Heart right ventricle (tissue), 16 donors: ENCODE data around the gene LHPP. TPM values are rescaled to one million over a fixed set of nuclear protein-coding genes. Genes with fewer than 3 reads are reported as not detected.
A peak's percentile ranks its signal among the peaks of the same experiment; 100 is the strongest.

ENCODE experiments used
- ATAC-seq, 8 donors: fragments of 200-7000 bp; cut with Tn5 transposase; one replicate each; pipeline ENCODE4 v1.9.1; 2020; ENCODE audit warnings: mild to moderate bottlenecking in 8 of 8, moderate library complexity in 8 of 8, moderate number of reproducible peaks in 1 of 8
- DNase-seq, 2 donors: peaks; one replicate each; pipeline ENCODE4 v3.0.0-alpha.2; 2020
- H3K27ac ChIP-seq, 10 donors: fragments of 200-600 bp; sonication (generic) in 2 of 10; one replicate each; pipeline versions ENCODE4 v1.5.0 to v1.8.0; 2020 to 2022; ENCODE audit warnings: mild to moderate bottlenecking in 3 of 10
- H3K27me3 ChIP-seq, 7 donors: fragments of 200-600 bp; one replicate each; pipeline ENCODE4 v1.8.0; 2021 to 2022; ENCODE audit warnings: mild to moderate bottlenecking in 2 of 7
- H3K36me3 ChIP-seq, 9 donors: fragments of 200-600 bp; sonication (generic) in 1 of 9; one replicate each; pipeline versions ENCODE4 v1.5.0 to v1.8.0; 2020 to 2022; ENCODE audit warnings: mild to moderate bottlenecking in 2 of 9
- H3K4me1 ChIP-seq, 9 donors: fragments of 200-600 bp; sonication (generic) in 1 of 9; one replicate each; pipeline versions ENCODE4 v1.5.0 to v1.8.0; 2020 to 2022; ENCODE audit warnings: mild to moderate bottlenecking in 4 of 9
- H3K4me3 ChIP-seq, 10 donors: fragments of 200-600 bp; sonication (generic) in 2 of 10; one replicate each; pipeline versions ENCODE4 v1.5.0 to v1.8.0; 2020 to 2022; ENCODE audit warnings: mild to moderate bottlenecking in 7 of 10, moderate library complexity in 2 of 10
- H3K9me3 ChIP-seq, 11 donors: fragments of 200-600 bp in 10 of 11; sonication (generic) in 2 of 11; one replicate each; pipeline versions ENCODE4 v1.5.0 to v1.8.0; 2013 to 2022; ENCODE audit warnings: mild to moderate bottlenecking in 2 of 11, control low read depth in 1 of 11, moderate library complexity in 1 of 11
- WGBS, 2 donors: extraction: QIAGEN DNeasy Blood & Tissue Kit; methylation state at CpG; one replicate each; pipeline ENCODE4 v1.1.7; 2013; ENCODE audit warnings: inconsistent platforms in 1 of 2; 5-methylcytosine and 5-hydroxymethylcytosine counted together
- intact Hi-C, 10 donors: fragments of 100-400 bp; cut with DNase I; formaldehyde crosslinking; loops; one replicate each; pipeline versions ENCODE4 v1.11.1 to v1.14.2; 2022
- polyA plus RNA-seq, 2 donors: library from polyadenylated mRNA; stranded (reverse); fragments of 200-250 nt; gene quantifications; one replicate each; pipeline ENCODE4 v1.2.3, GENCODE V29; 2013
- total RNA-seq, 10 donors: library from RNA; stranded (reverse); fragmentation: NEBNext Ultra II Directional in 3 of 10; extraction: Animal tissue kit (Norgen Biotek cat#: 25700) in 3 of 10; gene quantifications; one replicate each; pipeline versions ENCODE4 v1.2.1 to v1.2.4, GENCODE V29; 2021 to 2023
- TF ChIP-seq, protein P1 (sequence below), 9 donors: fragments of 200-600 bp; sonication (generic) in 2 of 9; IDR thresholded peaks; one replicate each; pipeline versions ENCODE4 v1.5.0 to v1.8.0; 2021 to 2022; ENCODE audit warnings: antibody characterized with exemption in 9 of 9, mild to moderate bottlenecking in 5 of 9, moderate library complexity in 1 of 9
- donor health status: Arrhythmogenic right ventricular cardiomyopathy.
- donor health status: ischemic (EF 13 %, LVEDD 7.1; RV severe dilation, severe dysfunction).
- donor health status: healthy with polysubstance abuse.
- donor health status: DM: no; HTN: yes; CAD: no.
- donor health status: DM: no; HTN: no; CAD: no.
- donor health status: ischemic (EF 25% LVEDD 6.9; RV normal size, moderate dysfunction).
- donor health status: ischemic (EF 25% LVEDD 5.7; RV mildly dilated, moderate dysfunction).
- donor health status: healthy.
- donor health status: DM: yes; HTN: yes; CAD: no.
- donor health status: Ischemic cardiomyopathy.
- donor health status: ischemic (EF 35%, LVEDD 5.7; RV mildly dilated, moderate dysfunction).
- donor health status: nonischemic (EF 11% LVEDD 7.7; RV severe dilation, severe dysfunction).
- donor health status: DM: yes; HTN: yes; CAD: no.
- donor health status: PGD.
- donor health status: ischemic (EF 29% LVEDD 5.4; RV normal size, mild dysfunction).
- donor health status: nonischemic (EF 23%, LVEDD 6.1; RV moderate dilation, normal function).

LHPP gene
- total and polyA plus RNA-seq, 12 donors: 4.2 to 20.5 (median 11.7) TPM

GRCh38 chr10:124521429-124521871 is 59.8 kb downstream of the LHPP start:
- H3K27me3 ChIP-seq: no peaks in the 10 kb centered on the region
- intact Hi-C loops: loop anchor here in 1 of 10 donors (5.0 kb wide), 1 partner anchor 306 kb away; no protein-coding TSS in a partner anchor
- TF ChIP-seq, protein P1, sequence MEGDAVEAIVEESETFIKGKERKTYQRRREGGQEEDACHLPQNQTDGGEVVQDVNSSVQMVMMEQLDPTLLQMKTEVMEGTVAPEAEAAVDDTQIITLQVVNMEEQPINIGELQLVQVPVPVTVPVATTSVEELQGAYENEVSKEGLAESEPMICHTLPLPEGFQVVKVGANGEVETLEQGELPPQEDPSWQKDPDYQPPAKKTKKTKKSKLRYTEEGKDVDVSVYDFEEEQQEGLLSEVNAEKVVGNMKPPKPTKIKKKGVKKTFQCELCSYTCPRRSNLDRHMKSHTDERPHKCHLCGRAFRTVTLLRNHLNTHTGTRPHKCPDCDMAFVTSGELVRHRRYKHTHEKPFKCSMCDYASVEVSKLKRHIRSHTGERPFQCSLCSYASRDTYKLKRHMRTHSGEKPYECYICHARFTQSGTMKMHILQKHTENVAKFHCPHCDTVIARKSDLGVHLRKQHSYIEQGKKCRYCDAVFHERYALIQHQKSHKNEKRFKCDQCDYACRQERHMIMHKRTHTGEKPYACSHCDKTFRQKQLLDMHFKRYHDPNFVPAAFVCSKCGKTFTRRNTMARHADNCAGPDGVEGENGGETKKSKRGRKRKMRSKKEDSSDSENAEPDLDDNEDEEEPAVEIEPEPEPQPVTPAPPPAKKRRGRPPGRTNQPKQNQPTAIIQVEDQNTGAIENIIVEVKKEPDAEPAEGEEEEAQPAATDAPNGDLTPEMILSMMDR (IDR thresholded peaks at IDR 0.05): no peak
- no peak for DNase-seq
- WGBS, 2 donors: 93 to 94% methylated on average over 13 of the region's 13 CpGs
- H3K27ac ChIP-seq: no peak overlapping the region
- H3K36me3 ChIP-seq: no peaks in the 10 kb centered on the region
- peak in 2 of 8 donors; percentile 26 to 29 for ATAC-seq
- H3K4me1 ChIP-seq: peaks cover 0 to 36% (median 13%) of the 10 kb centered on the region in 9 donors
- no peak overlapping the region for H3K4me3 ChIP-seq
- no peaks in the 10 kb centered on the region for H3K9me3 ChIP-seq

DNA sequence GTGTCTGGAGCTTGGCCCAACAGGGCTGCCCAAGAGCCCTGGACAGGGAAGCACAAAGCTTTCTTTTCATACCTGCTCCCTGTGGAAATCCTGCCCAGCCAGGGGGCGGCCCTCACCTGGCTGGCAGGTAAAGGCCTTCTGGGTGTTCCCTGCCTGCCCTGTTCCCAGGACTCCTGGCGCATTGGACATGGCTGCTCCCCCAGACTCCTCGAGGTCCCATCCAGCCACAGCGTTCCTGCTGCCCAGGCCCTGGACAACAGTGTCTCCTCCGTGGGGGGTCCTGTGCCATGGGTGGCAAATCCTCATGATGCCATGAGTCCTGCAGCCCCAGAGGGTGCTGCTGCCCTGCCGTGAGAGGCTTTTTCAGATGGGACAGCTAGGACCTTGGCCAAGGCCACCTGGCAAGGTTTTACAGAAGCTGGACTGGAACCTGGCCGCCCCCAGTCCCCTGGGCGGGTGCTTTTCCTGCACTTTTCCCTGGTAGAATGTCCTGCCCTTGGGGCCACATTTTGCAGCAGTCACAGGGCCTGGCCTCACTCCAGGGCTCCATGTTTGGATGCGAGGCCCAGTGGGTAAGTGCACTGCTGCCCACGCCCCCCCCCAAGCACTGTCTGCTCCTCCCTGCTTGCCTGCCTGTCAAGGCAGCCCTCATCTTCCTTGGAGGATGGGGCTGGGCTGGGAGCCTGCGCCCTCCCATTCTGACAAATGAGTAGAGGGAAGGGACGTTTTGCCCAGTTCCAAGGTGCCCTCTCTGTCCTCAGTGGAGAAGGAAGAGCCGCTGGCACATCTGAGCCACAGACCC is 60.7 kb downstream of the LHPP start:
- DNase-seq (no peak), ATAC-seq (no peak)
- peak overlapping the region in 2 of 10 donors; percentile 43 to 88 for H3K27ac ChIP-seq
- H3K27me3 ChIP-seq: no peaks in the 10 kb centered on the region
- no peaks in the 10 kb centered on the region for H3K36me3 ChIP-seq
- intact Hi-C loops: loop anchor here in 1 of 10 donors (5.0 kb wide), 1 partner anchor 305 kb away; no protein-coding TSS in a partner anchor
- WGBS, 2 donors: 86 to 87% methylated on average over 13 of the region's 13 CpGs
- H3K9me3 ChIP-seq: no peaks in the 10 kb centered on the region
- no peak overlapping the region for H3K4me3 ChIP-seq
- TF ChIP-seq, protein P1 (IDR thresholded peaks at IDR 0.05): no peak
- peaks cover 0 to 36% (median 13%) of the 10 kb centered on the region in 9 donors for H3K4me1 ChIP-seq

GRCh38 chr10:124522933-124523871 is 61.6 kb downstream of the LHPP start:
- H3K27ac ChIP-seq: peak overlapping the region in 4 of 10 donors; percentile 43 to 88 (median 50)
- TF ChIP-seq, protein P1 (IDR thresholded peaks at IDR 0.05): no peak

DNA sequence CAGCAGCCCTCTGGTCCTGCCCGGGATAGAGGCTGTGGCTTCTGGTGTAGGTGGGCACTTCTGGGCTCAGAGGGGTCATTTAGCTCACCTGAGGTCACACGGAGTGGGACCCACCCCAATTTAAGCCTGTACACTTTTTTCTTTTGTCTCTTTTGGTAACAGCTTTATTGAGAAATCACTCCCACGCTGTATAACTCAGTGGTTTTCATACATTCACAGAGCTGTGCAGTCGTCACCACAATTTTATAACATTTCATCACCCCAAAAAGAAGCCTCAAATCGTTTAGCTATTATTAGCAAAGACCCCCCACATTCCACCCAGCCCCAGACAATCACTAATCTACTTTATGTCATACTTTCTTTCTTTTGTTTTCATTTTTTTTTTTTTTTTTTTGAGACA is 62.3 kb downstream of the LHPP start:
- no peak for DNase-seq
- TF ChIP-seq, protein P1 (IDR thresholded peaks at IDR 0.05): no peak
- Histone ChIP-seq H3K9me3 (no peaks in the 10 kb centered on the region), H3K4me3 (no peak overlapping the region), H3K4me1 (peaks cover 0 to 36% (median 13%) of the 10 kb centered on the region in 9 donors), H3K27ac (peak overlapping the region in 5 of 10 donors; percentile 43 to 88 (median 52)), H3K27me3 (no peaks in the 10 kb centered on the region), H3K36me3 (no peaks in the 10 kb centered on the region)
- no peak for ATAC-seq
- WGBS, 2 donors: 79 to 82% methylated on average over 5 of the region's 5 CpGs
- intact Hi-C loops: loop anchor here in 1 of 10 donors (5.0 kb wide), 1 partner anchor 303 kb away; no protein-coding TSS in a partner anchor

More at GRCh38 chr10:124522933-124523871, 61.6 kb downstream of the LHPP start:
- intact Hi-C loops: loop anchor here in 1 of 10 donors (5.0 kb wide), 1 partner anchor 304 kb away; no protein-coding TSS in a partner anchor
- DNase-seq: peak in 1 of 2 donors; percentile 30
- Histone ChIP-seq H3K4me3 (peak overlapping the region in 5 of 10 donors; percentile 10 to 43 (median 35)), H3K36me3 (no peaks in the 10 kb centered on the region), H3K9me3 (no peaks in the 10 kb centered on the region), H3K4me1 (peaks cover 0 to 36% (median 13%) of the 10 kb centered on the region in 9 donors), H3K27me3 (no peaks in the 10 kb centered on the region)
- ATAC-seq: peak in 4 of 8 donors; percentile 2 to 28 (median 16)
- 53 to 62% methylated on average over 31 of the region's 31 CpGs for WGBS, 2 donors
